HG03103 (cell line): ENCODE measurements around the gene VIPAS39.

Experiments used
- ATAC-seq: cut with Tn5 transposase; IDR thresholded peaks from one replicate; pipeline ENCODE4 v1.9.1; 2021; ENCODE audit warnings: low read depth; ENCODE audit not compliant: unreplicated experiment

Gene VIPAS39

GRCh38 chr14:77407158-77407557, 50.2 kb downstream of the VIPAS39 start:
- no peak for ATAC-seq

GRCh38 chr14:77406718-77407117, 50.7 kb downstream of the VIPAS39 start:
- ATAC-seq: no peak

GRCh38 chr14:77406086-77406485, 51.3 kb downstream of the VIPAS39 start:
- no peak for ATAC-seq

- ATAC-seq: no peak
Measured at GRCh38 chr14:77403768-77404167, 53.6 kb downstream of the VIPAS39 start.

- no peak for ATAC-seq
Measured at GRCh38 chr14:77400216-77400615, 57.2 kb downstream of the VIPAS39 start.

- ATAC-seq: no peak
Measured at GRCh38 chr14:77390188-77390587, 67.2 kb downstream of the VIPAS39 start.

- ATAC-seq: no peak
Measured at GRCh38 chr14:77378701-77379100, 78.7 kb downstream of the VIPAS39 start.

- no peak for ATAC-seq
Measured at GRCh38 chr14:77377502-77377844, 79.9 kb downstream of the VIPAS39 start.

GRCh38 chr14:77376771-77377501, 80.5 kb downstream of the VIPAS39 start, which contains the start of the genes SAMD15 and TMED8:
Gene SAMD15 (plus strand): TSS chr14:77377379. CDS start chr14:77377419, 40 bp downstream.
Gene TMED8 (minus strand): TSS chr14:77377094. CDS start chr14:77377053, 41 bp downstream.
- ATAC-seq: peak; percentile 83
